Right lobe of liver (tissue), 6 donors: ENCODE measurements around the gene NEK2. TPM values are rescaled to one million over a fixed set of nuclear protein-coding genes. Genes with fewer than 3 reads are reported as not detected.

Experiments
- ATAC-seq, 4 donors: fragments of 200-7000 bp; cut with Tn5 transposase; one replicate each; pipeline ENCODE4 v1.9.1; 2020; ENCODE audit warnings: mild to moderate bottlenecking in 4 of 4, moderate library complexity in 4 of 4
- DNase-seq, 3 donors: peaks; one replicate each; pipeline ENCODE4 v3.0.0-alpha.2; 2020
- H3K27ac ChIP-seq, 3 donors: fragments of 200-600 bp; one replicate each; pipeline ENCODE4 v1.8.0; 2022
- H3K27me3 ChIP-seq, 2 donors: fragments of 200-600 bp; one replicate each; pipeline ENCODE4 v1.8.0; 2022
- H3K36me3 ChIP-seq, 4 donors: fragments of 200-600 bp; sonication (generic) in 1 of 4; one replicate each; pipeline versions ENCODE4 v1.5.1 to v1.8.0; 2017 to 2022; ENCODE audit warnings: control low read depth in 1 of 4
- H3K4me1 ChIP-seq, 4 donors: fragments of 200-600 bp; sonication (generic) in 1 of 4; one replicate each; pipeline versions ENCODE4 v1.5.1 to v1.8.0; 2017 to 2022; ENCODE audit warnings: control low read depth in 1 of 4
- H3K4me3 ChIP-seq, 3 donors: fragments of 200-600 bp; one replicate each; pipeline ENCODE4 v1.8.0; 2022
- H3K9me3 ChIP-seq, 4 donors: fragments of 200-600 bp; sonication (generic) in 1 of 4; one replicate each; pipeline versions ENCODE4 v1.5.1 to v1.8.0; 2017 to 2022; ENCODE audit warnings: control low read depth in 1 of 4
- CTCF ChIP-seq, 4 donors: fragments of 200-600 bp in 3 of 4; fragments of 450-650 bp in 1 of 4; IDR thresholded peaks; one replicate each; pipeline versions ENCODE4 v1.5.1 to v1.8.0; 2016 to 2022; ENCODE audit warnings: antibody characterized with exemption in 4 of 4, mild to moderate bottlenecking in 2 of 4
- POLR2A ChIP-seq: fragments of 450-650 bp; IDR thresholded peaks from one replicate; pipeline ENCODE4 v1.6.1; 2017; ENCODE audit warnings: antibody characterized with exemption, mild to moderate bottlenecking
- WGBS: methylation state at CpG from one replicate; pipeline ENCODE4 v1.1.6; 2018; ENCODE audit warnings: low coverage, low lambda C conversion rate; ENCODE audit not compliant: insufficient coverage; ENCODE audit errors: missing lambda C conversion rate; 5-methylcytosine and 5-hydroxymethylcytosine counted together
- intact Hi-C, 2 donors: fragments of 100-400 bp; cut with DNase I; formaldehyde crosslinking; loops; one replicate each; pipeline versions ENCODE4 v1.11.2 to v1.14.1; 2022
- total RNA-seq, 6 experiments: library from RNA; depleted of rRNA in 2 of 6; stranded (reverse); fragments of >200 nt in 2 of 6; fragmentation: NEBNext Ultra II Directional in 3 of 6; extraction: Animal tissue kit (Norgen Biotek cat#: 25700) in 3 of 6; gene quantifications; one replicate each; pipeline versions ENCODE4 v1.1.0 to v1.2.4, GENCODE V29; 2016 to 2023
- donor health status: DM: no; HTN: yes; CAD: no.
- donor health status: DM: no; HTN: no; CAD: no.
- donor health status: DM: no; HTN: no; CAD: no.
- donor health status: DM: no; HTN: yes; CAD: no.
- donor health status: DM: no; HTN: yes; CAD: no.

The NEK2 gene
- total RNA-seq, 6 experiments from 2014 or later: 0.22 to 0.80 (median 0.50) TPM; not detected in 1

GRCh38 chr1:211676106-211676583 is 724 bp upstream of the NEK2 start:
- peak overlapping the region in 1 of 3 donors; percentile 10 for H3K27ac ChIP-seq
- peaks cover 0 to 3% (median 0%) of the 10 kb centered on the region in 4 donors for H3K4me1 ChIP-seq
- DNase-seq: no peak
- WGBS: 21% methylated on average over 11 of the region's 19 CpGs
- ATAC-seq: no peak
- peak overlapping the region; percentile 44 to 62 (median 47) for H3K4me3 ChIP-seq
- no peaks in the 10 kb centered on the region for H3K27me3 ChIP-seq
- no peaks in the 10 kb centered on the region for H3K36me3 ChIP-seq
- TF ChIP-seq POLR2A: no peak
- TF ChIP-seq CTCF (IDR thresholded peaks at IDR 0.05): no peak
- H3K9me3 ChIP-seq: no peaks in the 10 kb centered on the region
- intact Hi-C loops: no loop called here

DNA sequence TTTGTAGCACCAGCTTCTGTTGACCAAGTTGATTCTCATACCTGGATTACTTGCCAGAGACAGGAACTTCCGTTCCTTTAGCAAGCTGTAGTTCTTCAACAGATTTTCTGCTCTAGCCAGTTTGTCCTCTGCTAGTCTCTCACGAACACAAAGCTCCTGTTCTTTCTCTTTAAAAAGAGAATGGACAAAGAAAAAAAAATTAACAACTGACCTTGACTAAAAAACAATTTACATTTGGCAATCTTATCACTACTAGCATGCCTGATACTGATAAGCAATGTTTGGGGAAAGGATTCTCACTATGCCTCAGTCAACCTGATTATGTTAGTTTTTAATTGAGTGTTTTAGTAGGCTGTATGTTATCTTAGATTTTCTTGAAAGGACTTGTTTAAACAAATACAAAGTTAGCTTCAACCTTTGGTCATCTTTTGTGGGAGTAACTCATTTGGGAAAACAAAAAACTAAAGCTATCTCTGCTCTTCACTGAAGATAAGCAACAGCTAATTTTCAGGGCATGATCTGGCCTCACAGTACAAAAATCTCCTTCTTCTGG is 8.3 kb downstream of the NEK2 start:
- Histone ChIP-seq H3K4me1 (peaks cover 0 to 12% (median 0%) of the 10 kb centered on the region in 4 donors), H3K9me3 (no peaks in the 10 kb centered on the region), H3K27me3 (no peaks in the 10 kb centered on the region), H3K27ac (peak overlapping the region in 1 of 3 donors; percentile 8), H3K4me3 (no peak overlapping the region), H3K36me3 (no peaks in the 10 kb centered on the region)
- TF ChIP-seq POLR2A (no peak), CTCF (IDR thresholded peaks at IDR 0.05) (no peak)
- ATAC-seq (peak; percentile 43 to 75 (median 66)), DNase-seq (no peak)
- intact Hi-C loops: no loop called here
- 33% methylated on average over 2 of the region's 2 CpGs for WGBS

GRCh38 chr1:211660718-211661222 is 14.7 kb downstream of the NEK2 start:
- Histone ChIP-seq H3K27ac (no peak overlapping the region), H3K9me3 (no peaks in the 10 kb centered on the region), H3K4me1 (no peaks in the 10 kb centered on the region), H3K27me3 (no peaks in the 10 kb centered on the region), H3K4me3 (no peak overlapping the region), H3K36me3 (no peaks in the 10 kb centered on the region)
- no peak for DNase-seq
- intact Hi-C loops: no loop called here
- 94% methylated on average over 2 of the region's 10 CpGs for WGBS
- ATAC-seq: no peak
- no peak for TF ChIP-seq POLR2A
- TF ChIP-seq CTCF (IDR thresholded peaks at IDR 0.05): no peak

GRCh38 chr1:211656728-211657127 is 18.7 kb downstream of the NEK2 start:
- Histone ChIP-seq H3K9me3 (no peaks in the 10 kb centered on the region), H3K36me3 (no peaks in the 10 kb centered on the region), H3K27me3 (no peaks in the 10 kb centered on the region), H3K4me1 (peaks cover 0 to 3% (median 0%) of the 10 kb centered on the region in 4 donors), H3K27ac (no peak overlapping the region), H3K4me3 (no peak overlapping the region)
- no CpG with 5 or more reads among the region's 4 CpGs for WGBS
- ATAC-seq: no peak
- DNase-seq: peak in 1 of 3 donors; percentile 30
- TF ChIP-seq CTCF (IDR thresholded peaks at IDR 0.05) (no peak), POLR2A (no peak)
- intact Hi-C loops: loop anchor here in 1 of 2 donors (10.0 kb wide), 1 partner anchor 332 kb away; the partner anchor contains the start of gene TRAF5
